Measurements from ENCODE around the gene CYP2S1.
A peak's percentile ranks its signal among the peaks of the same experiment; 100 is the strongest.

The CYP2S1 gene

DNA sequence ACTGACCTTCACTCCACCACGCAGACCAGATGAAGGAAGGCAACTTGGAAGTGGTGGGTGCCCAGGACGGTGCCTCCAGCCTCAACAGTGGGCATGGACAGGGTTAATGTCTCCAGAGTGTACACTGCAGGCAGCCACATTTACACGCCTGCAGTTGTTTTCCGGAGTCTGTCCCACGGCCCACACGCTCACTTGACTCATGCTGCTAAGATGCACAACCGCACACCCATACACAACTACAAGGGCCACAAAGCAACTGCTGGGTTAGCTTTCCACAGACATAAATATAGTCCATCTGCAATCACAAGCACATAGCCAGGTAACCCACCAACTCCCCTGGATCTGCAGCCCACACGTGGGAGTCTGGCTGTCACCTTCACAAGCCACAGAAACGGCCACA lies 13.4 kb downstream of the CYP2S1 start:
- no peak overlapping the region for H3K27ac Mint-ChIP-seq
- peaks cover 4 to 8% of the 10 kb centered on the region in 2 donors for H3K27me3 Mint-ChIP-seq
- H3K9me3 Mint-ChIP-seq = no peaks in the 10 kb centered on the region
- H3K4me3 Mint-ChIP-seq = no peak overlapping the region
- H3K4me1 Mint-ChIP-seq (ENCODE audit: low read depth in 2 of 2) = peaks cover 7 to 13% of the 10 kb centered on the region in 2 donors
- DNase-seq = no peak
- H3K36me3 Mint-ChIP-seq (ENCODE audit: insufficient read depth) = no peaks in the 10 kb centered on the region
- ATAC-seq (replicated peaks) = no peak

DNA sequence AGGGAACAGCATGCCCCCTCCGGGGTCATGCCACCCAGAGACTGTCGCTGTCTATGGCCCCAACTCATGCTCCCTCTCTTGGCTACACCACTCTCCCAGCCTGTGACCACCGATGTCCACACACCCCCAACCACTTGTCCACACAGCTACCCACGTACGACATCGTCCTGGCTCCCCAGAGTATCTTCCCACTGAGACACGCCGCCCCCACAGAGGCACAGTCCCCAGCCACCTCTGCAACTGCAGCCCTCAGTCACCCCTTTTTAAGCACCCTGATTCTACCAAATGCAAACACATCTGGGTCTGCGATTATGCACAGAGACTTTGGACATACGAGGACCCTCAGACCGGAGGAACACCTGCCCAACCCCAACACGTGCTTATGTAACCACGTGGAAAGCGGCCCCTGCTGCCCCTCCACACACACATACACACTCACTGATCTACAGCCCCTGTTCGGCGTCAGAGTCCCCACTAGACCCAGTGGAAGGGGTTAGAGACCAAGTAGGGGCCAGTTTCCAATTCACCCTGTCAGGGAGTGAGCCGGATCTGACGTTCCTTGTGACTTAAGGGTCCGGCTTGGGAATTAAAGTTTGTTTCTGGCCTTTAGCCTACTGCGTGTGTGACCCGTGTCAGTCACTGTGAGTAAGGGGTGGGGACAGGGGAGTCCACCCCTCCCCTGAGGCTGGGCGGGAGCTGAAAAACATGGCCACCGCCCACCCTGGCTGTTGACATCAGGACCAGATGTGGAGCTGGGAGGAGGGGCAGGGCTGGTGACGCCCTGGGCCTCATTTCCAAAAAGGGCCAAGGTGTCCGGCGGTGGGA lies 14.1 kb downstream of the CYP2S1 start:
- H3K4me1 Mint-ChIP-seq (ENCODE audit: low read depth in 2 of 2) = peaks cover 7 to 13% of the 10 kb centered on the region in 2 donors
- no peaks in the 10 kb centered on the region for H3K9me3 Mint-ChIP-seq
- ATAC-seq (replicated peaks) (no peak), DNase-seq (no peak)
- H3K36me3 Mint-ChIP-seq (ENCODE audit: insufficient read depth) = no peaks in the 10 kb centered on the region
- no peak overlapping the region for H3K4me3 Mint-ChIP-seq
- peaks cover 4 to 8% of the 10 kb centered on the region in 2 donors for H3K27me3 Mint-ChIP-seq
- no peak overlapping the region for H3K27ac Mint-ChIP-seq

- peak overlapping the region in 1 of 2 donors; percentile 31 for H3K27ac Mint-ChIP-seq
- H3K27me3 Mint-ChIP-seq = peaks cover 26 to 31% of the 10 kb centered on the region in 2 donors
- no peak for DNase-seq
- H3K9me3 Mint-ChIP-seq = no peaks in the 10 kb centered on the region
- no peak overlapping the region for H3K4me3 Mint-ChIP-seq
- no peaks in the 10 kb centered on the region for H3K4me1 Mint-ChIP-seq (ENCODE audit: low read depth in 2 of 2)
- no peak for ATAC-seq (replicated peaks)
- no peaks in the 10 kb centered on the region for H3K36me3 Mint-ChIP-seq (ENCODE audit: insufficient read depth)
These were observed 21.1 kb downstream of the CYP2S1 start for GRCh38 chr19:41214161-41214560.

GRCh38 chr19:41217741-41218140 lies 24.7 kb downstream of the CYP2S1 start:
- H3K27ac Mint-ChIP-seq = no peak overlapping the region
- H3K4me3 Mint-ChIP-seq = no peak overlapping the region
- H3K27me3 Mint-ChIP-seq = peaks cover 58 to 67% of the 10 kb centered on the region in 2 donors

GRCh38 chr19:41218249-41218614 lies 25.2 kb downstream of the CYP2S1 start:
- H3K27me3 Mint-ChIP-seq = peaks cover 63 to 72% of the 10 kb centered on the region in 2 donors
- DNase-seq = no peak
- no peak overlapping the region for H3K4me3 Mint-ChIP-seq
- ATAC-seq (replicated peaks) = no peak
- H3K27ac Mint-ChIP-seq = peak overlapping the region in 1 of 2 donors; percentile 32
- no peaks in the 10 kb centered on the region for H3K9me3 Mint-ChIP-seq
- H3K4me1 Mint-ChIP-seq (ENCODE audit: low read depth in 2 of 2) = peaks cover 0 to 1% of the 10 kb centered on the region in 2 donors
- H3K36me3 Mint-ChIP-seq (ENCODE audit: insufficient read depth) = no peaks in the 10 kb centered on the region

More at GRCh38 chr19:41217741-41218140, 24.7 kb downstream of the CYP2S1 start:
- no peaks in the 10 kb centered on the region for H3K36me3 Mint-ChIP-seq (ENCODE audit: insufficient read depth)
- DNase-seq (no peak), ATAC-seq (replicated peaks) (no peak)
- H3K4me1 Mint-ChIP-seq (ENCODE audit: low read depth in 2 of 2) = no peaks in the 10 kb centered on the region
- H3K9me3 Mint-ChIP-seq = no peaks in the 10 kb centered on the region

GRCh38 chr19:41218615-41219507 lies 25.8 kb downstream of the CYP2S1 start, which contains the start of gene AXL:
Gene AXL, plus strand, starts transcription at chr19:41219223. Its CDS starts 170 bp downstream, at chr19:41219393.
- Mint-ChIP-seq H3K9me3 (no peaks in the 10 kb centered on the region), H3K4me1 (ENCODE audit: low read depth in 2 of 2) (peaks cover 1 to 3% of the 10 kb centered on the region in 2 donors), H3K27me3 (peaks cover 69 to 77% of the 10 kb centered on the region in 2 donors), H3K4me3 (no peak within 1 kb of the TSS), H3K36me3 (ENCODE audit: insufficient read depth) (no peaks in the 10 kb centered on the region), H3K27ac (peak within 1 kb of the TSS in 1 of 2 donors; percentile 32)
- ATAC-seq (replicated peaks) (no peak), DNase-seq (no peak)

- H3K4me1 Mint-ChIP-seq (ENCODE audit: low read depth in 2 of 2) = peaks cover 1 to 3% of the 10 kb centered on the region in 2 donors
- H3K9me3 Mint-ChIP-seq = no peaks in the 10 kb centered on the region
- H3K4me3 Mint-ChIP-seq = no peak overlapping the region
- H3K27ac Mint-ChIP-seq = no peak overlapping the region
- ATAC-seq (replicated peaks) = no peak
- H3K27me3 Mint-ChIP-seq = peaks cover 73 to 77% of the 10 kb centered on the region in 2 donors
- no peaks in the 10 kb centered on the region for H3K36me3 Mint-ChIP-seq (ENCODE audit: insufficient read depth)
- no peak for DNase-seq
These were observed 27.0 kb downstream of the CYP2S1 start for GRCh38 chr19:41219924-41220567.

- Mint-ChIP-seq H3K4me3 (no peak overlapping the region), H3K36me3 (ENCODE audit: insufficient read depth) (no peaks in the 10 kb centered on the region), H3K4me1 (ENCODE audit: low read depth in 2 of 2) (peaks cover 5 to 7% of the 10 kb centered on the region in 2 donors), H3K27me3 (peaks cover 78 to 84% of the 10 kb centered on the region in 2 donors), H3K9me3 (no peaks in the 10 kb centered on the region), H3K27ac (no peak overlapping the region)
- ATAC-seq (replicated peaks) (no peak), DNase-seq (no peak)
These were observed 27.8 kb downstream of the CYP2S1 start for GRCh38 chr19:41220811-41221210.

- H3K27me3 Mint-ChIP-seq = peaks cover 78% of the 10 kb centered on the region in 2 donors
These were observed 28.6 kb downstream of the CYP2S1 start for GRCh38 chr19:41221514-41222205.

GRCh38 chr19:41222240-41222639 lies 29.2 kb downstream of the CYP2S1 start:
- Mint-ChIP-seq H3K27ac (no peak overlapping the region), H3K36me3 (ENCODE audit: insufficient read depth) (no peaks in the 10 kb centered on the region), H3K4me1 (ENCODE audit: low read depth in 2 of 2) (peaks cover 7 to 8% of the 10 kb centered on the region in 2 donors), H3K27me3 (peaks cover 72 to 77% of the 10 kb centered on the region in 2 donors), H3K4me3 (no peak overlapping the region), H3K9me3 (no peaks in the 10 kb centered on the region)
- DNase-seq (no peak), ATAC-seq (replicated peaks) (no peak)

More at GRCh38 chr19:41221514-41222205, 28.6 kb downstream of the CYP2S1 start:
- DNase-seq (no peak), ATAC-seq (replicated peaks) (no peak)
- Mint-ChIP-seq H3K27ac (no peak overlapping the region), H3K9me3 (no peaks in the 10 kb centered on the region), H3K36me3 (ENCODE audit: insufficient read depth) (no peaks in the 10 kb centered on the region), H3K4me3 (no peak overlapping the region), H3K4me1 (ENCODE audit: low read depth in 2 of 2) (peaks cover 7 to 8% of the 10 kb centered on the region in 2 donors)

- no peak for DNase-seq
- H3K4me3 Mint-ChIP-seq = no peak overlapping the region
- no peaks in the 10 kb centered on the region for H3K9me3 Mint-ChIP-seq
- no peak overlapping the region for H3K27ac Mint-ChIP-seq
- H3K27me3 Mint-ChIP-seq = peaks cover 58 to 70% of the 10 kb centered on the region in 2 donors
- no peaks in the 10 kb centered on the region for H3K36me3 Mint-ChIP-seq (ENCODE audit: insufficient read depth)
- ATAC-seq (replicated peaks) = no peak
- peaks cover 7 to 8% of the 10 kb centered on the region in 2 donors for H3K4me1 Mint-ChIP-seq (ENCODE audit: low read depth in 2 of 2)
These were observed 30.6 kb downstream of the CYP2S1 start for GRCh38 chr19:41223431-41224234.

DNA sequence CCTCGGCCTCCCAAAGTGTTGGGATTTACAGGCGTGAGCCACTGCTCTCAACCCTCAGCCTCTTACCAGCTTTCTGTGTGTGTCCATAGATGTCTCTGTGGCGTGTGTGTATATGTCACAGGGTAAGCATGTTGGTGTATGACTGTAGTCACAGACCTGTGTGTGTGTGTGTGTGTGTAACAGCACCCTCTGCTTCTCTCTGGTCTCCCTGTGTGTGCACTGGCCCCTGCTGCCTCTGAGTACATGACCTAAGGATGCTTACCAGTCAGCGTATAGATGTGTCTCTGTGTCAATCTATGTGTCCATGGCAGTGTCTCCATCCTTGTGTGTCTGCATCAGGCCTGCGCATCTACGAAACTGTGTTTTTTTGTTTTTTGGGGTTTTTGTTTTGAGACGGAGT lies 31.6 kb downstream of the CYP2S1 start:
- ATAC-seq (replicated peaks) = no peak
- Mint-ChIP-seq H3K9me3 (no peaks in the 10 kb centered on the region), H3K36me3 (ENCODE audit: insufficient read depth) (no peaks in the 10 kb centered on the region), H3K27ac (no peak overlapping the region), H3K4me3 (no peak overlapping the region), H3K27me3 (peaks cover 48 to 61% of the 10 kb centered on the region in 2 donors), H3K4me1 (ENCODE audit: low read depth in 2 of 2) (peaks cover 7 to 8% of the 10 kb centered on the region in 2 donors)
- DNase-seq = no peak
